K562 (cell line): ENCODE results near the gene NDRG4. TPM values are rescaled to one million over a fixed set of nuclear protein-coding genes. Genes with fewer than 3 reads are reported as not detected.

Source experiments
- ATF3 ChIP-seq, 2 experiments: fragments of 450-650 bp in 1 of 2; sonication (generic) in 1 of 2; formaldehyde crosslinking in 1 of 2; IDR thresholded peaks in 1 of 2; conservative IDR thresholded peaks in 1 of 2; 2 replicates each; pipeline versions ENCODE4 v1.6.1 to v1.8.1; 2016 to 2023; ENCODE audit warnings: mild to moderate bottlenecking in 2 of 2, moderate library complexity in 2 of 2, inconsistent platforms in 1 of 2, missing genetic modification reagents in 1 of 2
- CCNT2 ChIP-seq: IDR thresholded peaks from 2 replicates; pipeline ENCODE4 v1.6.1; 2011; ENCODE audit warnings: borderline replicate concordance, low read depth, mild to moderate bottlenecking, moderate library complexity, mixed read lengths, low read length; ENCODE audit not compliant: insufficient read length; ENCODE audit errors: extremely low read depth
- CTBP1 ChIP-seq: fragments of 450-650 bp; IDR thresholded peaks from 2 replicates; pipeline ENCODE4 v1.6.1; 2016; ENCODE audit warnings: borderline replicate concordance
- E2F8 ChIP-seq: fragments of 450-650 bp; IDR thresholded peaks from 2 replicates; pipeline ENCODE4 v1.7.1; 2018; ENCODE audit warnings: mild to moderate bottlenecking, low read depth; ENCODE audit not compliant: partially characterized antibody
- HDAC6 ChIP-seq: IDR thresholded peaks from 2 replicates; pipeline ENCODE4 v1.6.1; 2012; ENCODE audit warnings: low read depth, mild to moderate bottlenecking, control low read depth, inconsistent platforms, low read length, moderate library complexity
- HLTF ChIP-seq: fragments of 450-650 bp; IDR thresholded peaks from 2 replicates; pipeline ENCODE4 v1.6.1; 2016
- HMGN3 ChIP-seq: IDR thresholded peaks from 2 replicates; pipeline ENCODE4 v1.6.1; 2011; ENCODE audit warnings: borderline replicate concordance, low read depth, mild to moderate bottlenecking, mixed read lengths, low read length; ENCODE audit not compliant: insufficient read length; ENCODE audit errors: extremely low read depth
- HNRNPL ChIP-seq: fragments of 200-400 bp; formaldehyde crosslinking; IDR thresholded peaks from 2 replicates; pipeline ENCODE4 v1.6.1; 2017; ENCODE audit warnings: low read depth, mild to moderate bottlenecking, low read length
- RB1 ChIP-seq: fragments of 450-650 bp; IDR thresholded peaks from 2 replicates; pipeline ENCODE4 v1.6.1; 2017; ENCODE audit warnings: low read depth, mild to moderate bottlenecking
- RBFOX2 ChIP-seq: fragments of 200-400 bp; formaldehyde crosslinking; IDR thresholded peaks from 2 replicates; pipeline ENCODE4 v1.6.1; 2017; ENCODE audit warnings: low read depth, mild to moderate bottlenecking, low read length, moderate library complexity
- RBM22 ChIP-seq: fragments of 200-400 bp; formaldehyde crosslinking; IDR thresholded peaks from 2 replicates; pipeline ENCODE4 v1.6.1; 2018; ENCODE audit warnings: low read length, low read depth; ENCODE audit not compliant: poor library complexity, severe bottlenecking
- SAFB ChIP-seq: fragments of 200-400 bp; formaldehyde crosslinking; IDR thresholded peaks from 2 replicates; pipeline ENCODE4 v1.6.1; 2017; ENCODE audit warnings: low read depth, low read length, borderline replicate concordance
- SMC3 ChIP-seq: conservative IDR thresholded peaks from 2 replicates; pipeline ENCODE4 v1.6.1; 2011; ENCODE audit warnings: low read depth, low read length, improper control_type of control experiment; ENCODE audit not compliant: insufficient read depth
- SUPT5H ChIP-seq: fragments of 450-650 bp; IDR thresholded peaks from 2 replicates; pipeline ENCODE4 v1.6.1; 2016
- TCF3 ChIP-seq: sonication (generic); formaldehyde crosslinking; IDR thresholded peaks from 2 replicates; pipeline ENCODE4 v1.4.0; 2020; ENCODE audit warnings: mild to moderate bottlenecking, missing genetic modification reagents
- TFAP4 ChIP-seq: sonication (generic); formaldehyde crosslinking; IDR thresholded peaks from 2 replicates; pipeline ENCODE4 v1.8.0; 2022; ENCODE audit warnings: missing genetic modification reagents, mild to moderate bottlenecking, moderate library complexity, borderline replicate concordance
- TOE1 ChIP-seq, 2 experiments: fragments of 450-650 bp in 1 of 2; sonication (generic) in 1 of 2; formaldehyde crosslinking in 1 of 2; IDR thresholded peaks; 2 replicates each; pipeline versions ENCODE4 v1.7.1 to v1.8.0; 2016 to 2022; ENCODE audit warnings: borderline replicate concordance in 2 of 2, mild to moderate bottlenecking in 2 of 2, antibody characterized with exemption in 1 of 2, inconsistent platforms in 1 of 2, low read depth in 1 of 2, missing genetic modification reagents in 1 of 2, moderate library complexity in 1 of 2
- ZBTB17 ChIP-seq: fragments of 450-650 bp; formaldehyde crosslinking; IDR thresholded peaks from 2 replicates; pipeline ENCODE4 v1.4.0; 2020; ENCODE audit warnings: mild to moderate bottlenecking
- ZEB2 ChIP-seq: fragments of 450-650 bp; IDR thresholded peaks from 2 replicates; pipeline ENCODE4 v1.6.1; 2016
- ZNF121 ChIP-seq: sonication (generic); formaldehyde crosslinking; conservative IDR thresholded peaks from 2 replicates; pipeline ENCODE4 v1.8.0; 2022; ENCODE audit warnings: missing genetic modification reagents
- ZNF143 ChIP-seq: sonication (generic); formaldehyde crosslinking; IDR thresholded peaks from 2 replicates; pipeline ENCODE4 v1.9.0; 2022; ENCODE audit warnings: mild to moderate bottlenecking, missing genetic modification reagents
- ZNF282 ChIP-seq: sonication (generic); formaldehyde crosslinking; IDR thresholded peaks from 2 replicates; pipeline ENCODE4 v1.8.1; 2023; ENCODE audit warnings: missing genetic modification reagents
- polyA plus RNA-seq, 8 experiments: library from polyadenylated mRNA; depleted of rRNA in 4 of 8; stranded (reverse) in 5 of 8; unstranded in 3 of 8; fragments of >200 nt; fragmentation: Nextera tagmentation in 2 of 8; fragmentation: Illumina TruSeq in 1 of 8; extraction: Ambion mirVana in 2 of 8; extraction: Trizol in 1 of 8; gene quantifications; 2 replicates each; pipeline versions ENCODE4 v1.2.1 to v1.2.3, GENCODE V29; 2011 to 2014; ENCODE audit warnings: inconsistent platforms in 1 of 8, missing spikeins in 1 of 8
- total RNA-seq, 7 experiments: library from RNA; depleted of rRNA in 6 of 7; stranded (reverse); fragments of >200 nt in 6 of 7; fragmentation: Illumina TruSeq in 2 of 7; extraction: Trizol in 2 of 7; gene quantifications; 2 replicates each; pipeline versions ENCODE4 v1.2.1 to v1.2.3, GENCODE V29; 2011 to 2021; ENCODE audit warnings: low replicate concordance in 1 of 7

The NDRG4 gene
- total and polyA plus RNA-seq, 9 of the 15 experiments (the other 6 are each of a cell fraction or from before 2014, with no cell fraction given) = 0.06 to 0.95 (median 0.28) TPM

- TF ChIP-seq ZNF143 (CRISPR knock-in tag) = peak; percentile 8; the same call in 1 of the 2 replicates
- TF ChIP-seq RBFOX2 = peak; percentile 40
- TF ChIP-seq HDAC6 = no peak
- TF ChIP-seq HLTF = no peak
- TF ChIP-seq ATF3 (IDR thresholded peaks at IDR 0.05) = no peak
- no peak for TF ChIP-seq ATF3 (CRISPR knock-in tag; conservative IDR thresholded peaks at IDR 0.05)
- 0 out of 2 replicates have a peak, but pooled peaks have one; percentile 20 for TF ChIP-seq ZBTB17 (CRISPR knock-in tag)
- 0 out of 2 replicates have a peak, but pooled peaks have one; percentile 12 for TF ChIP-seq ZNF282 (CRISPR knock-in tag)
- 0 out of 2 replicates have a peak, but pooled peaks have one; percentile 12 for TF ChIP-seq ZEB2
- peak; percentile 78 for TF ChIP-seq TFAP4 (CRISPR knock-in tag)
- peak; percentile 6; the same call in 1 of the 2 replicates for TF ChIP-seq SAFB
- TF ChIP-seq CCNT2 = peak; percentile 27
- peak; percentile 35 for TF ChIP-seq E2F8
- TF ChIP-seq HNRNPL = 0 out of 2 replicates have a peak, but pooled peaks have one; percentile 56
- TF ChIP-seq RBM22 = peak; percentile 17
- TF ChIP-seq TCF3 (CRISPR knock-in tag) = no peak
- TF ChIP-seq SUPT5H = peak; percentile 26; the same call in 1 of the 2 replicates
- no peak for TF ChIP-seq ZNF121
- no peak for TF ChIP-seq TOE1 (IDR thresholded peaks at IDR 0.05; ENCODE audit: borderline replicate concordance)
- peak; percentile 6; the same call in 1 of the 2 replicates for TF ChIP-seq TOE1 (CRISPR knock-in tag; IDR thresholded peaks at IDR 0.05; ENCODE audit: borderline replicate concordance, low read depth)
- TF ChIP-seq CTBP1 = 0 out of 2 replicates have a peak, but pooled peaks have one; percentile 24
- TF ChIP-seq RB1 = 0 out of 2 replicates have a peak, but pooled peaks have one; percentile 3
- TF ChIP-seq SMC3 = no peak
- peak; percentile 46 for TF ChIP-seq HMGN3
Observed at GRCh38 chr16:58515871-58516767, 16.2 kb downstream of the NDRG4 start (continued).
